ENCODE data around the gene GHR.

The GHR gene

DNA sequence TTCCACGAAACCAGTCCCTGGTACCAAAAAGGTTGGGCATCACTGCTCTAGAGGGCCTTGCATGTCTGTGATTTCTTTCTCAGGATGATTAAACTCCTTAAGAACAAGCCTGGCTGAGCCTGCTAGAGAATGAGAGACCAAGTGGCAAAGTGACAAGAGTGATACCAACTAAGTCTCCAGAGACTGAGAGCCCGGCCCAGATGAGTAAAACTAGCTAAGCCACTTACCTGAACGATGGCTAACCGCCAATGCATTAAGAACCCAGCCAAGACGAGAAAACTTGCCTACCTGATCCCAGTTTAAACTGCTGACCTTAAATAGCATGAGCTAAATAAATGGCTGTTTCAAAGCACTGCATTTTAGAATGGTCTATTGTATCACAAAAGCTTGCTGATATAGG lies 327.8 kb downstream of the GHR start:
- TF ChIP-seq CTCF (IDR thresholded peaks at IDR 0.05; ENCODE audit: insufficient read depth, low read length, missing control alignments) = no peak
- H3K4me3 ChIP-seq (ENCODE audit: low read depth, low read length) = no peak overlapping the region
- DNase-seq (ENCODE audit: low read depth, low spot score) = no peak
- CTCF ChIA-PET = interaction anchor here (1.3 kb wide), 1 partner anchor 16 kb away, joined by 7 read pairs; no protein-coding TSS in a partner anchor
- POLR2A ChIA-PET = no interaction called here

DNA sequence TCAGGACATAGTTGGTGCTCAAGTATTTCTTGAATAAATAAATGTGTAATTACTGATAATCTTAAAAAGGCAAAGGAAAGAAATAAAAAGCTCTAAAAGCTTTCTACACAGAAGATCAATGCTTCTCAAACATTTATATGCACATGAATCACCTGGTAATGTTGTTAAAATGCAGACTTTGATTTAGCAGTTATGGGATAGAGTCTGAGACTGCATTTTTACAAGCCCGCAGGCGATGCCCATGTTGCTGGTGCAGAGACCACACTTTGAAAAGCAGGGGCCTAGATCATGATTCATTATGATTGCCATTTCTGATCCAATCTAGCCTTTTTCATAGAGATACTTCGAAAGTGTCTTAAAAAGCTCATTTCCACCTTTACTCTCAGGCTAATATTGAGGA lies 329.9 kb downstream of the GHR start:
- ChIA-PET POLR2A (no interaction called here), CTCF (interaction anchor here (0.6 kb wide), 1 partner anchor 915 kb away, joined by 5 read pairs; no protein-coding TSS in a partner anchor)
- no peak overlapping the region for H3K4me3 ChIP-seq (ENCODE audit: low read depth, low read length)
- DNase-seq (ENCODE audit: low read depth, low spot score) = no peak
- no peak for TF ChIP-seq CTCF (IDR thresholded peaks at IDR 0.05; ENCODE audit: insufficient read depth, low read length, missing control alignments)

DNA sequence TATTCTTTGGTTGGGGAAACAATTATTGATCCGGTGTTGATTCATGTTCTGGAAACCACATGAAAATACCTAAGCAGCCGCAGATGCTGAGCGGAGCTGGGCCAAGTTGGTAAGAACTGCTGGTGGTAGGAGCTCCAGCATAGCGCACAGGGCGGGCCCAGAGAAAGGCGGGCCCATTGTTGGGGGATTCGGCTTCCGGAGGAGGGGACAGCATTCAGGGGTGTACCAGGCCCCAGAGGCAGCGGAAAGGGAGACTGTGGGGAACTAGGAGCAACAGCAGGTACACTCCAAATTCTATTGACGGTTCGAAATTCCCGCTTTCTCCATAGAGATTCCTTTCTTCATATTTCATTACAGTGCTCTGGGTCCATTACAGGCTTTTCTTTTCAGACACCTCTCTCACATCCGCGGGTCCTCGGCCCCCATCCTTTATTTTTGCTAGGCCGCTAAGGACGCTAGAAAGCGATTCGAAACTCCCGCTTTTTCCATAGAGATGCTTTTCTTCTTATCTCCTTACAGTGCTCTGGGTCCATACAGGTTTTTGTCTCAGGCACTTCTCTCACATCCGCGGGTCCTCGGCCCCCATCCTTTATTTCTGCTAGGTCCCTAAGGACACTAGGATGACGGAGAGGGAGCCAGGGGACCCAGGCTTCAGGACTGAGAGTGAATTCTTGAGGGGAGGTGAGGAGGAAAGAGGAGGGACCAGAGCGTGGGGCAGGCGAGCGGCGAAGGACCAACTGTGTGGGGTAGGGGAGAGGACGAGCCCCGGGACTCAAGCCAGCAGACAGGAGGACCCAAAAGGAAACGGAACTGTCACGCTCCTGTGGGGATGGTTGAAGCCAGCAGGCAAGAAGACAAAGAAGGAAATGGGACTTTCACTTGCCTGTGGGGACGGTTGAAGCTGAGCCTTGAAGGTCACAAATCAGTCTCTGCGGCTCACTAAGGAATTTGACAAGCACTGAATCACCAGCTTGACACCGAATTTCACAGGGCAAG lies 333.7 kb downstream of the GHR start, which contains the start of gene CCDC152:
CCDC152 (plus strand) TSS at position 213 of the 996 bp plus-strand sequence. CDS start 2,304 bp downstream, outside the sequence.
- CTCF ChIA-PET = interaction anchor here (1.0 to 1.2 kb wide), 3 partner anchors 10 to 12 kb away, joined by 3 read pairs; no protein-coding TSS in a partner anchor
- peak within 1 kb of the TSS; percentile 61 for H3K4me3 ChIP-seq (ENCODE audit: low read depth, low read length)
- no peak for TF ChIP-seq CTCF (IDR thresholded peaks at IDR 0.05; ENCODE audit: insufficient read depth, low read length, missing control alignments)
- DNase-seq (ENCODE audit: low read depth, low spot score) = no peak
- POLR2A ChIA-PET = interaction anchor here (0.6 kb wide), 1 partner anchor 832 kb away, joined by 3 read pairs; the partner anchor contains the start of gene FBXO4

GRCh38 chr5:42759456-42759855 lies 336.2 kb downstream of the GHR start:
- no peak for TF ChIP-seq CTCF (IDR thresholded peaks at IDR 0.05; ENCODE audit: insufficient read depth, low read length, missing control alignments)
- no peak for DNase-seq (ENCODE audit: low read depth, low spot score)
- CTCF ChIA-PET = no interaction called here
- H3K4me3 ChIP-seq (ENCODE audit: low read depth, low read length) = no peak overlapping the region
- POLR2A ChIA-PET = no interaction called here

GRCh38 chr5:42760426-42760825 lies 337.2 kb downstream of the GHR start:
- no peak for DNase-seq (ENCODE audit: low read depth, low spot score)
- CTCF ChIA-PET = interaction anchor here (1.3 to 1.9 kb wide), 3 partner anchors 16 to 338 kb away, joined by 3 to 4 read pairs (median 3); partner anchors contain the start of gene GHR
- no peak overlapping the region for H3K4me3 ChIP-seq (ENCODE audit: low read depth, low read length)
- POLR2A ChIA-PET = no interaction called here
- no peak for TF ChIP-seq CTCF (IDR thresholded peaks at IDR 0.05; ENCODE audit: insufficient read depth, low read length, missing control alignments)

GRCh38 chr5:42761791-42762190 lies 338.6 kb downstream of the GHR start:
- no peak for DNase-seq (ENCODE audit: low read depth, low spot score)
- no peak overlapping the region for H3K4me3 ChIP-seq (ENCODE audit: low read depth, low read length)
- CTCF ChIA-PET = interaction anchor here (1.9 kb wide), 1 partner anchor 178 kb away, joined by 4 read pairs; no protein-coding TSS in a partner anchor
- POLR2A ChIA-PET = no interaction called here
- no peak for TF ChIP-seq CTCF (IDR thresholded peaks at IDR 0.05; ENCODE audit: insufficient read depth, low read length, missing control alignments)

All from AG04449 (cell line).